Loucy (cell line): ENCODE data around the gene GAS2L2.

Experiments used
- EZH2phosphoT487 ChIP-seq: fragments of 200-600 bp; IDR thresholded peaks from 2 replicates; pipeline ENCODE4 v1.6.1; 2018; ENCODE audit warnings: antibody characterized with exemption, mild to moderate bottlenecking, moderate library complexity, borderline replicate concordance
- TF ChIP-seq, protein P1 (sequence below): fragments of 200-600 bp; sonication (generic); conservative IDR thresholded peaks from 2 replicates; pipeline ENCODE4 v1.5.1; 2014; ENCODE audit warnings: mild to moderate bottlenecking, antibody characterized with exemption, low read length

DNA sequence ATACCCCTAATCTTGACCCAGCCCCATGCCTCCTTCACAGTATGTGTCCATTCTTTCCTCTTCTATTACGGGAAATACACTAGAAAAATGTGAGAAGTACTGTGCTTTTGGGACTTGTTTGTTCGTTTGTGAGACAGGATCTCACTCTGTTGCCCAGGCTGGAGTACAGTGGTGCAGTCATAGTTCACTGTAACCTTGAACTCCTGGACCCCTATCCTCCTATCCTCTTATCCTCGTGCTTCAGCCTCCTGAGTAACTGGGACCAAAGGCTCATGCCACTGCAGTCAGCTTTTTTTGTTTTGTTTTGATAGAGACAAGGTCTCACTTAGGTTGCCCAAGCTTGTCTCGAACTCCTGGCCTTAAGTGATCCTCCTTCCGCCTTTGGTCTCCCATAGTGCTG lies 51.5 kb downstream of the GAS2L2 start:
- TF ChIP-seq, protein P1, sequence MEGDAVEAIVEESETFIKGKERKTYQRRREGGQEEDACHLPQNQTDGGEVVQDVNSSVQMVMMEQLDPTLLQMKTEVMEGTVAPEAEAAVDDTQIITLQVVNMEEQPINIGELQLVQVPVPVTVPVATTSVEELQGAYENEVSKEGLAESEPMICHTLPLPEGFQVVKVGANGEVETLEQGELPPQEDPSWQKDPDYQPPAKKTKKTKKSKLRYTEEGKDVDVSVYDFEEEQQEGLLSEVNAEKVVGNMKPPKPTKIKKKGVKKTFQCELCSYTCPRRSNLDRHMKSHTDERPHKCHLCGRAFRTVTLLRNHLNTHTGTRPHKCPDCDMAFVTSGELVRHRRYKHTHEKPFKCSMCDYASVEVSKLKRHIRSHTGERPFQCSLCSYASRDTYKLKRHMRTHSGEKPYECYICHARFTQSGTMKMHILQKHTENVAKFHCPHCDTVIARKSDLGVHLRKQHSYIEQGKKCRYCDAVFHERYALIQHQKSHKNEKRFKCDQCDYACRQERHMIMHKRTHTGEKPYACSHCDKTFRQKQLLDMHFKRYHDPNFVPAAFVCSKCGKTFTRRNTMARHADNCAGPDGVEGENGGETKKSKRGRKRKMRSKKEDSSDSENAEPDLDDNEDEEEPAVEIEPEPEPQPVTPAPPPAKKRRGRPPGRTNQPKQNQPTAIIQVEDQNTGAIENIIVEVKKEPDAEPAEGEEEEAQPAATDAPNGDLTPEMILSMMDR: no peak
- TF ChIP-seq EZH2phosphoT487: no peak
